Stomach (tissue), 9 donors: Measurements from ENCODE around the gene DIPK1B. TPM values are rescaled to one million over a fixed set of nuclear protein-coding genes. Genes with fewer than 3 reads are reported as not detected.
"Not testable (repeated sequence)": the region's sequence is repeated elsewhere in the genome, so short reads cannot be mapped to it uniquely, and the experiment has no call there.

Experiments
- DNase-seq, 2 donors: peaks; one replicate each; pipeline versions ENCODE4 v3.0.0 to v3.0.0-alpha.2; 2013 to 2019
- H3K27ac ChIP-seq, 5 donors: fragments of 200-600 bp in 4 of 5; sonication (generic) in 4 of 5; one replicate each; pipeline ENCODE4 v1.5.1; 2013 to 2019; ENCODE audit warnings: mild to moderate bottlenecking in 1 of 5, moderate library complexity in 1 of 5
- H3K27me3 ChIP-seq, 3 donors: fragments of 200-600 bp; sonication (generic); one replicate each; pipeline ENCODE4 v1.5.1; 2017 to 2019; ENCODE audit warnings: mixed run types in 1 of 3
- H3K36me3 ChIP-seq, 4 donors: fragments of 200-600 bp; sonication (generic); 1 replicate in 3 of 4; 2 replicates in 1 of 4; pipeline ENCODE4 v1.5.1; 2016 to 2019
- H3K4me1 ChIP-seq, 4 donors: fragments of 200-600 bp; sonication (generic); one replicate each; pipeline ENCODE4 v1.5.1; 2016 to 2019
- H3K4me3 ChIP-seq, 4 donors: fragments of 200-600 bp; sonication (generic) in 3 of 4; one replicate each; pipeline ENCODE4 v1.5.1; 2016 to 2019; ENCODE audit warnings: mild to moderate bottlenecking in 1 of 4
- H3K9me3 ChIP-seq, 4 donors: fragments of 200-600 bp; sonication (generic); one replicate each; pipeline ENCODE4 v1.5.1; 2016 to 2019
- CTCF ChIP-seq, 7 experiments: fragments of 450-650 bp in 4 of 7; fragments of 200-600 bp in 3 of 7; sonication (generic) in 3 of 7; IDR thresholded peaks; one replicate each; pipeline ENCODE4 v1.5.1; 2016 to 2019; ENCODE audit warnings: antibody characterized with exemption in 7 of 7, control low read depth in 2 of 7, mild to moderate bottlenecking in 1 of 7
- EP300 ChIP-seq: sonication (generic); formaldehyde crosslinking; IDR thresholded peaks from one replicate; pipeline ENCODE4 v1.6.1; 2017; ENCODE audit warnings: antibody characterized with exemption
- POLR2A ChIP-seq, 4 donors: fragments of 450-650 bp; IDR thresholded peaks; one replicate each; pipeline ENCODE4 v1.6.1; 2016; ENCODE audit warnings: antibody characterized with exemption in 4 of 4, control low read depth in 2 of 4, mild to moderate bottlenecking in 1 of 4, moderate library complexity in 1 of 4
- POLR2AphosphoS5 ChIP-seq, 3 donors: sonication (generic); formaldehyde crosslinking; IDR thresholded peaks; one replicate each; pipeline ENCODE4 v1.6.1; 2016; ENCODE audit warnings: antibody characterized with exemption in 3 of 3
- WGBS, 5 donors: extraction: QIAGEN DNeasy Blood & Tissue Kit in 3 of 5; methylation state at CpG; one replicate each; pipeline versions ENCODE4 v1.1.5 to v1.1.7; 2013 to 2018; 5-methylcytosine and 5-hydroxymethylcytosine counted together
- intact Hi-C: fragments of 100-400 bp; cut with DNase I; formaldehyde crosslinking; loops from one replicate; pipeline ENCODE4 v1.15.1; 2023; ENCODE audit warnings: low total_unique reads
- polyA plus RNA-seq, 3 donors: library from polyadenylated mRNA; stranded (reverse); fragments of 200-250 nt; gene quantifications; one replicate each; pipeline ENCODE4 v1.2.3, GENCODE V29; 2013
- total RNA-seq, 5 donors: library from RNA; depleted of rRNA; stranded (reverse); fragments of >200 nt; gene quantifications; one replicate each; pipeline versions ENCODE4 v1.1.0 to v1.2.3, GENCODE V29; 2014 to 2016
- donor health status: healthy with polysubstance abuse.
- donor health status: Bipolar disorder and iron deficiency.
- donor health status: healthy.

DIPK1B gene
- total and polyA plus RNA-seq, 8 donors: 0.45 to 10.4 (median 4.0) TPM; not detected in 1

GRCh38 chr9:136701668-136702053 is 10.7 kb upstream of the DIPK1B start:
- Histone ChIP-seq H3K4me3 (no peak overlapping the region), H3K27me3 (peaks cover 0 to 32% (median 4%) of the 10 kb centered on the region in 3 donors), H3K36me3 (no peaks in the 10 kb centered on the region), H3K27ac (no peak overlapping the region), H3K4me1 (peaks cover 17 to 22% (median 20%) of the 10 kb centered on the region in 4 donors), H3K9me3 (no peaks in the 10 kb centered on the region)
- 38 to 61% (median 46%) methylated on average over 10 of the region's 10 CpGs for WGBS, 5 donors
- intact Hi-C loops: no loop called here
- TF ChIP-seq EP300 (no peak), POLR2A (IDR thresholded peaks at IDR 0.05) (no peak), POLR2AphosphoS5 (IDR thresholded peaks at IDR 0.05) (no peak), CTCF (IDR thresholded peaks at IDR 0.05) (no peak)
- no peak for DNase-seq

- H3K4me1 ChIP-seq: peaks cover 7 to 11% (median 9%) of the 10 kb centered on the region in 4 donors
- no peaks in the 10 kb centered on the region for H3K9me3 ChIP-seq
- no peak overlapping the region for H3K4me3 ChIP-seq
- peaks cover 0 to 27% (median 4%) of the 10 kb centered on the region in 3 donors for H3K27me3 ChIP-seq
- TF ChIP-seq POLR2A (IDR thresholded peaks at IDR 0.05) (no peak), POLR2AphosphoS5 (IDR thresholded peaks at IDR 0.05) (no peak), CTCF (IDR thresholded peaks at IDR 0.05) (no peak), EP300 (no peak)
- no peak overlapping the region for H3K27ac ChIP-seq
- intact Hi-C loops: no loop called here
- DNase-seq: no peak
- 82 to 85% (median 83%) methylated on average over 12 of the region's 12 CpGs for WGBS, 5 donors
- no peaks in the 10 kb centered on the region for H3K36me3 ChIP-seq
These were observed 9.0 kb upstream of the DIPK1B start for GRCh38 chr9:136703276-136703860.

GRCh38 chr9:136704741-136705140 is 7.6 kb upstream of the DIPK1B start:
- WGBS, 5 donors: 68 to 82% (median 75%) methylated on average over 8 of the region's 8 CpGs
- Histone ChIP-seq H3K27me3 (peaks cover 0 to 32% (median 4%) of the 10 kb centered on the region in 3 donors), H3K4me1 (peaks cover 7 to 11% (median 9%) of the 10 kb centered on the region in 4 donors)
- intact Hi-C loops, DNase-seq, H3K36me3 ChIP-seq, H3K27ac ChIP-seq, H3K9me3 ChIP-seq, H3K4me3 ChIP-seq: not testable (repeated sequence)

GRCh38 chr9:136705564-136705963 is 6.8 kb upstream of the DIPK1B start:
- TF ChIP-seq EP300: no peak
- no peak for TF ChIP-seq POLR2AphosphoS5 (IDR thresholded peaks at IDR 0.05)
- no peak for TF ChIP-seq CTCF (IDR thresholded peaks at IDR 0.05)
- TF ChIP-seq POLR2A (IDR thresholded peaks at IDR 0.05): no peak
- no peaks in the 10 kb centered on the region for H3K9me3 ChIP-seq
- intact Hi-C loops: no loop called here
- H3K27me3 ChIP-seq: peaks cover 0 to 24% (median 0%) of the 10 kb centered on the region in 3 donors
- no peaks in the 10 kb centered on the region for H3K36me3 ChIP-seq
- no peak for DNase-seq
- peaks cover 3 to 6% (median 6%) of the 10 kb centered on the region in 4 donors for H3K4me1 ChIP-seq
- WGBS, 5 donors: 29 to 40% (median 36%) methylated on average over 7 of the region's 7 CpGs
- no peak overlapping the region for H3K27ac ChIP-seq
- H3K4me3 ChIP-seq: no peak overlapping the region

GRCh38 chr9:136707011-136707410 is 5.4 kb upstream of the DIPK1B start:
- no peaks in the 10 kb centered on the region for H3K9me3 ChIP-seq
- no peak overlapping the region for H3K27ac ChIP-seq
- H3K4me1 ChIP-seq: peaks cover 5 to 7% (median 6%) of the 10 kb centered on the region in 4 donors
- intact Hi-C loops: no loop called here
- WGBS, 5 donors: 89 to 95% (median 92%) methylated on average over 4 to 7 of the region's 7 CpGs
- H3K27me3 ChIP-seq: peaks cover 4 to 19% (median 6%) of the 10 kb centered on the region in 3 donors
- no peaks in the 10 kb centered on the region for H3K36me3 ChIP-seq
- H3K4me3 ChIP-seq: no peak overlapping the region
- TF ChIP-seq CTCF (IDR thresholded peaks at IDR 0.05) (no peak), POLR2A (IDR thresholded peaks at IDR 0.05) (no peak), EP300 (no peak), POLR2AphosphoS5 (IDR thresholded peaks at IDR 0.05) (no peak)
- no peak for DNase-seq
